Suppressor macrophage treated with lipopolysaccharide for 4 hours (primary cell): ENCODE results near the gene SLC5A5.

Experiments
- DNase-seq: peaks from one replicate; pipeline ENCODE4 v3.0.0-alpha.2; 2020

SLC5A5 gene

DNA sequence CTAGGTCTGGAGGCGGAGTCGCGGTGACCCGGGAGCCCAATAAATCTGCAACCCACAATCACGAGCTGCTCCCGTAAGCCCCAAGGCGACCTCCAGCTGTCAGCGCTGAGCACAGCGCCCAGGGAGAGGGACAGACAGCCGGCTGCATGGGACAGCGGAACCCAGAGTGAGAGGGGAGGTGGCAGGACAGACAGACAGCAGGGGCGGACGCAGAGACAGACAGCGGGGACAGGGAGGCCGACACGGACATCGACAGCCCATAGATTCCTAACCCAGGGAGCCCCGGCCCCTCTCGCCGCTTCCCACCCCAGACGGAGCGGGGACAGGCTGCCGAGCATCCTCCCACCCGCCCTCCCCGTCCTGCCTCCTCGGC is at the start of gene SLC5A5:
SLC5A5 (plus strand) TSS at position 68 of the 373 bp plus-strand sequence. CDS start 375 bp downstream, outside the sequence.
- DNase-seq, result no peak

DNA sequence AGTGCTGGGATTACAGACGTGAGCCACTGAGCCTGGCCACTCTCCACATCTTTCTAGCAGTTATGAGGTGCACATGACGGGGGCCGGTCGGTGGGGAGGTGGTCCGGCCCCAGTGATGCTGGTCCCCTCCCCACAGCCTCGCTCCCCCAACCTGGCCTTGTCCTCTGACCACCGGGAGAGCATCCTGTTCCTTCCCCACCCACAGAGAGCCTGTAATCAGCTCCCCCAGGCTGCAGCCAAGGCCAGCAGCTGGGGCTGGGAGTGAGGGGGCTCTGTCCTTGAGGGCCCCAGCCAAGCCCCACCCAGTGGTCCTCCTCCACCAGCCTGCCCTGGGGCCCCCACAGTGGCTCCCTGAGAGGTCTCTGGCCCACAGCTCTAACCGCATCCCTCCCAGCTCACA is 47.4 kb upstream of the SLC5A5 start:
- no peak for DNase-seq

GRCh38 chr19:17826508-17827056 is 45.2 kb upstream of the SLC5A5 start:
- DNase-seq, result no peak

DNA sequence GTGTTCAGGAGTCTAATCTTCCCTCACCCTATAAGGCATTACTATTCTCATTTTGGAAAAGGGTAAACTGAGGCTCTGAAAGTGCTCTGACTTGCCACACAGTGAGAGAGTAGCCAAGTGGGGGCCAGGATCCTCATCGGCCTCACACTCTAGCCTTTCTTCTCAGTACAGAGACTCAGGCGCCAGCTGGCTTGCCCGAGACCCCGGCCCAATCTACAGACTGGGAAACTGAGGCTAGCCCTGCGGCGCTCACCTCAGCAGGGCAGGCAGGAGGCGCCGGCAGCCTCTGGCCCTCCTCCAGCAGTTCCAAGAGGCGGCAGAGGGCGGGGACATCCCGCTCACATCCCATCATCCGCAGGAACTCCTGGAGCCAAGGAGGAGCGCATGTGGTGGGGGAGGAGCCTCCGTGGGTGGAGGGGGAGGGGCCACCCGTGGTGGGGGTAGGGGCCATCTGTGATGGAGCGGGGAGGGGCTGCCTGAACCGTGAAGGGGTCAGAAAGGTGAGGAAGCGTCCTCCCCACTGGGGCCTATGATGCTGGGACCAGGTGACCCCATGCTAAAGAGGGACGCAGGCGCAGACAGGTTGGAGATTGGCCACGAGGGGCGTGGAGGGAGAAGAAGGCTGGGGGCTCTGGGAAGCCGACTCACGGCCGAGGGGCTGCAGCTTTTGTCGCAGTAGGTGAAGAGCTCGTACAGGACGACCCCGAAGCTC is 41.7 kb upstream of the SLC5A5 start:
- DNase-seq, result no peak

DNA sequence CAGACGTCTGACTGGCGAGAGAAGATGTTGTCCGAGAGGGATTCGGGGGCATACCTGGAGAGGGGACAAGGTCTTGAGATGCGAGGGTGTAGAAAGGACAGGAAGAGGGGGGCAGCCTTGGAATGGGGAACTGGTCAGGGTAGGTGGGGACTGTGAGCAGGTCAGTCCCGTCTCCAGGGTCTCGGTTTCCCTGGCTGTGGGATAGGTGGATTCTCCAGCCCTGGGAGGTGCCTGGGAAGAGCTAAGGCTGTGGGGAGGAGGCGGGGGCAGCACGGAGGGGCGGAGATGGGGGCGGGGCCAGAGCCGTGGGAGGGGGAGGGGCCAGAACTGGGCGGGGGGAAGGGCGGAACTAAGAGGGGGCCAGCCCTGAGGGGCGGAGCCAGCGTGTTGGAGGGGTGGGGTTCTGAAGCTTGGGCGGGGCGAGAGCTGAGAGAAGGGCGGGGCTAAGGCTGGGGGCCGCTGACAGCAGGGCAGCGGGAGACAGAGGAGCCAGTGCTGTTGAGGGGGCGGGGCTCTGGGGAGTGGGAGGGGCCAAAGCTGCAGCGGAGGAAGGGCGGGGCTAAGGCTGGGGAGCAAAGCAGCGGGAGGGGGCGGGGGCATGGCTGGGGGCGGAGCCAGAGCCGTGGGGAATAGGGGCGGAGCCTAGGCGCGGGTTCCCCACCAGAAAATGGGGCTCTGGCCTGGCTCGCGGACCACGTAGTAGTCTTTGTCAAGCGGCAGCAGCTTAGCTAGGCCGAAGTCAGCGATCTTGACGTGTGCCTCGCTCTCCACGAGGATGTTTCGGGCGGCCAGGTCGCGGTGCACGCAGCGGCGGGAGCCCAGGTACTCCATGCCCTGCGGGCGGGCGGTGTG is 41.0 kb upstream of the SLC5A5 start:
- DNase-seq, result no peak

DNA sequence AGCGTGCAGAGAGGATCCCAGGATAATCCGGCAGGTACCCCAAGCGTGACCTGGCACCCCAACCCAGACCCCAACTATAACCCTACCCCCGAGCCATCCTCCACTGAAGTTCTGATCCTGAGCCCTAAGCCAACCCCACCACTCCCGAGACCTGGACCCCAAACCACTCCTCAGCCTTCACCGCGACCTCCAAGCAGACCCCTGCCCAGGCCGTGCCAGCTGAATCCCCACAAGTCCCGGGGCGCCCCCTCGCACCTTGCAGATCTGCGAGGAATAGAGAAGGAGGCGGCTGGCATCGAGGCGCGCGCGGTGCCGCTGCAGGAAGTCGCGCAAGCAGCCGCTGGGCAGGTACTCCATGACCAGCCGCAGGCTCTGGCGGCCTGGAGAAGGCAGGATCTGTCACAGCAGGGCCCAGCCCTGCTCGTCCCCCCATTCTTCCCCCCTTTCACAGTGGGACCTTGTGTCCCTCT is 40.3 kb upstream of the SLC5A5 start:
- DNase-seq, result no peak

GRCh38 chr19:17832443-17833208 is 39.1 kb upstream of the SLC5A5 start:
- no peak for DNase-seq

DNA sequence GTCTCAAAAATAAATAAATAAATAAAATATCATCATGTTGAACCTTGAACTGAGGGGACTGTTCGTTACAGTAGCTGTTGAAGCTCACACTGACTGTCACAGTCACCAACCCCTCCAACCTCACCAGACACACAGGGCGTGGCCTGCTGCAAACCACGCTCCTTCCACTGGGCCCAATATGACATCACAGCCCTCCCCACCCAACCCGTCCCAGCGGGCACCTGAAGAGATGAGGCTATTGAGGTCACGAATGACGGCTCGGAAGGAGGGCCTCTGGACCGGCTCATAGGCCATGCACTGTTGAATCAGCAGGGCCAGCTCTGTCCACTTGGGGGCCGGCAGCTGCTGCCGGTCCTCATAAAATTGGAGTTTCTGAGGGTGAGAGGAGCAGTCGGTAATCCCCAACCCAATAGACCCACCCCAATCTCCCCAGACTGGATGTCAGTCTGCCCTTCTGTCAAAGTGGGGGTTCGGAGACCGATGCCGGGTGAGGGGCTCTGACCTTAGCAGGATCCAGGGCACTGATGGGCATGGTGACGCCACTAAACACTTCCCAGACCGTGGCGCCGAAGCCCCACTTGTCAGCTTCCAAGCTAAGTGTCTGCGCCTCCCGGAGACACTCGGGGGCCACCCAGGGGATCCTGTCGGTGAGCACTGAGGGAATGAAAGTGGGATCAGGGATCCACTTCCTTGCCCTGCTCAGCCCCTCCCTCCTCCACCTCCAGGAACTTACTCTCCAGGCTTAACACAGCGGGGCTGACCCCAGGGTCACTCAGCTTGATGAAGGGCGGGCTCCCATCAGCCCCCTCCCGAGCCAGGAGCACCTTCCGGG is 37.2 kb upstream of the SLC5A5 start:
- DNase-seq, result no peak

- peak; percentile 11 for DNase-seq
Observed at GRCh38 chr19:17835182-17836006, 36.4 kb upstream of the SLC5A5 start.

DNA sequence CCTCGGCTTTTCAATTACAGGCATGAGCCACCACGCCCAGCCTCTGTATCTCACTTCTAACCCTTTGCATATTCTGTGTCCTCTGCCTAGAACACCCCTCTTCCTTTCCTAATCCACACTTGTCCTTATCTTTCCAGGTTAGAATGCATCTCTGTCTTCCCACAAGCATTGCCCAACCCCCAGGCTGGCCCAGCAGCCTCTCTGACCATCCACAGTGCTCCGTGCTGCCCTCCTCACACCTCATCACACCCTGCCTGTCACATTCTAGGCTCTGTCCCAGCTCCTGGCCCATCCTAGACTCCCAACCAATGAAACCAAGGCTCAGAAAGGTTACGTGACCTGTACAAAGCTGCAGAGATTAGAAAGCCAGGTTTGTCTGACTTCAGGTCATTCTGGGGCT is 35.2 kb upstream of the SLC5A5 start:
- DNase-seq, result no peak

DNA sequence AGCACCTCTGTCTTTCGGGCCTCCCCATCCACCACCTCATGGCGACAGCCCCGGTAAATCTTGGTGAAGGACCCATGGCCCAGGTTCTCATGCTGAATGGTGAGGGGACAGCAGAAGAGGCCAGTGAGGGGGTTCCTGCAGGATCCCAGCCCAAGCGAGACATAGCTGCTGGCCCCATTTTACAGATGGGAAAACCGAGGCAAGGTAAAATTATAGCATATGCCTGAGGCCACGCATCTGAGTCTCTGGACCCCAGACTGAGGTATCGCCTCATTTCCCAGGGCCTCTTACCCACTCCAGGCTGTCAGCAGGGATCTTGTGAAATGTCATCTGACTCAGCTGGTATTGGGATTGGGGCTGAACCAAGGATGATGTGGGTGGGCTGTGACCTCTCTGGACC is 33.8 kb upstream of the SLC5A5 start:
- DNase-seq, result no peak

DNA sequence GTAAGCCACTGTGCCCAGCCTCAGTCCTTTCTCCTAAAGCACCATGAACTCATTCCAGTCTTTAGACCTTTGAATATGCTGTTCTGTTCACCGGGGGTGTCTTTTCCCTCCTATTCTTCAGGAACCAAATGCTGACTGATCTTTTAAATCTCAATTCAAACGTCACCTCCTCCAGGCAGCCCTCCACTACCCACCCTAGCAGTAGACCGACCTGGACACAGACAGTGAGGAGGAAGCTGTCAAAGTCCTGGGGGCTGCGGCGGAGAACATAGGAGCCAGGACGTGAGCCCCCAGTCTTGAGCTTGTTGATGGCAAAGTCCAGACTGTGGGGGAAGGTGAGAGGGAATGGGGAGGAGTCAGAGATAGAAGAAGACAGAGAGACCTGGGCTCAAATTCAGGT is 31.7 kb upstream of the SLC5A5 start:
- no peak for DNase-seq

- no peak for DNase-seq
Observed at GRCh38 chr19:17841371-17841809, 30.4 kb upstream of the SLC5A5 start.

- peak; percentile 23 for DNase-seq
Observed at GRCh38 chr19:17841810-17842662, 29.7 kb upstream of the SLC5A5 start.

DNA sequence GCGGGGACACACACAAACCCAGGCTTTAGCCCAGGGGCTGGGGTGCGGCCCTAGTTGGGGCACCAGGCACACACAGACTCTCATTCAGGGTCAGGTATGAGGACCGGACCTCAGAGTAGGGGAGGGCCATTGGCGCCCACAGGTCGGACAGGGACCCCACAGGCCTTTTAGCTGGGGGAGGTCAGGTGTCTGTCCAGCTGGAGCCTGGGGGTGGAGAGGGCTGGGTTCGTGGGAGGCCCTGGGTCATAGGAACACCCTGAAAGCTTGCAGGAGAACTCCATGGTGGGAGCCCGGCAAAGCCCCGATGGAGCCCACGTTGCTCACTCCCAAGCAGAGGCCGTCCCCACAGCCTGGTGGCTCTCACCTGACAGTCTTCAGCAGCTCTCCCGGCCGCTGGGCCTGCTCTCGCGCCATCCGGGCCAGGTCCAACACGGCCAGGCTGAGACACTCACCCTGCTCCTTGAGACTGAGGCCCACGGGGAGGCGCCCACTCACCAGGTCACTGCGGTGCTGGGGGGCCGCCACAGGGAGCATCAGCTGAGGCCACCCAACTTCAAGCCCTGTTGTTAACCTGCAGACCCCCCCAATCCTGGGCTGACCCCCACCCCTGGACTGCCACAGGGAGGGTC is 29.0 kb upstream of the SLC5A5 start:
- no peak for DNase-seq

GRCh38 chr19:17843292-17843827 is 28.4 kb upstream of the SLC5A5 start:
- DNase-seq, result peak; percentile 40

DNA sequence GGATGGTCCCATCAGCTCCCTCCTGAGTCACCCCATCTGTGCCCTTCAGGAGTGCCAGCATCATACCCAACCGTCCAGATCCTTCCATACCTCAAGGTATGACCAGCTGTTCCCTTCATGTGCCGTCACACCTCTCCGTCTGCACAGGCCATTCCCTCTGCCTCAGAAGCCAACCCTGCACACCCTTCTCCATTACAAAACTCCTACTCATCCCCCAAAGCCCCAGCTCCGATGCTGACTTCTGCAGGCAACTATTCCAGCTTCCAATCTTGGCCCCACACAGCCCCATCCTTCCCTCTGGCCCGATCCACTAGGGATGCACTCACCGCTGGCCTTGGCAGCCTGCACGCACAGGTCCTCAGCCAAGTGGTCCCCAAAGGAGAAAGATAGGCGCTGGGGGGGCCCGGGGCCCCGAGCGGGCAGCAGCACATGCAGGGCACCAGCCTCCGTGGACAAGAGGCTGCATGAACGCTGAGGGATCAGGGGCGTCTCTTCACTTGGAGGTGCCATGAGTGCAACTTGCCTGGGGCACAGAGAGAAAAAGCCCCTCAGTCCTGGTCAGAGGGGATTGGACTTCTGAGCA is 27.7 kb upstream of the SLC5A5 start:
- no peak for DNase-seq

DNA sequence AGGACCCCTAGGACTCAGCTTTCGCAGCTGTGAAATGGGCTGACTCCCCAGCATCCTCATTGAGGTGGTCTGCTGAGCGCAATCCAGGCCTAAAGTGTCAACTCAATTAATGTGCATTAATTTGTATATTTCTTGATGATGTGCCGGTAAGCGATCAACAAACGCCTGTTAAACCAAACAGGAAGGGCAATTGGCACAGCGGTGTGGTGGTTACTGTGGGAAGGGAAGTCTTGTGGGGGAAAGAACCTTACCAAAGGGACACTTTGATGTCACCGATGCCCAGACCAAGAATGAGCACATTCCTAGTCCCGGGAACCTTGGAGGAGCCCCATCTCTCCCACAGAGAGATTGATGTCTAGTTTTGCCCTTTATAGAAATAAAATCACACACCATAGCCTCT is 25.6 kb upstream of the SLC5A5 start:
- no peak for DNase-seq
